Measurements from ENCODE around the gene STMP1. TPM values are rescaled to one million over a fixed set of nuclear protein-coding genes. Genes with fewer than 3 reads are reported as not detected.

STMP1 gene
- total and polyA plus RNA-seq, 2 of the 8 experiments (the other 6 are each of a cell fraction or from before 2014, with no cell fraction given) = 22.7 to 36.7 TPM

DNA sequence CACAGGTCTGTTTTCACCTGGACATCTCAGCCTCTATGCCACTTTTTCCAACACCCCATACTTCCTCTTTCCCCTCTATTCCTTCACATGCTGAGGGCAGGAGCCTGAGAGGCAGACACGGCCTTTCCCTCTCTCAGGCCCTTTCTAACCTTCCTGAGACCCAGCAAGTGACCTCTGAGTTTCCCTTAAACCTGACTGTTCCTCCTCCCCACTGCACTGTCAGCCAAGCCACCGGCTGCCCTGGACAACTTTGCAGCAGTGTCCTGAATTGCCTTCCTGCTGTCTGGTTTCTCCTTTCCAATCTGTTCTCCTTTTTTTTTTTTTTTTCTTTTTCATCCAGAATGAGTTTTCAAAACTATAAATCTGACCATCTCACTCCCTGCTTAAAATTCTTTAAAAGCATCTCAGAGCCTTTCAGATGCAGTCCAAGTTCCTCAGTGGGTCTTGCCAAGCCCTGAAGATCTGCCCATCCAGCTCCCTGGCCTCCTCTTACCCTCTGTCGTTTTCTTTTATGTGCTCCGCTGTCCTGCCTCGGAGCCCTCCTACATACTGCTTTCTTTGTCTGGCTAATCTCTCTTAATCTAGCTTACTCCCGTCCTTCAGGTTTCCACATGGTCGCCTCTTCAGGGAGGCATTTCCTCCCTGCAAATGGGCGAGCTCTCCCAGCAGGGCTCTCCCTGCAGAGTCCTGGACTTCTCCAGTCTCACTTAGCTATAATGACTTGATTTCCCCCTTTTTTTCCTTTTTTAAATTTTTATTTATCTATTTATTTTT is 35.1 kb downstream of the STMP1 start (continued):
- TF ChIP-seq, protein P1, sequence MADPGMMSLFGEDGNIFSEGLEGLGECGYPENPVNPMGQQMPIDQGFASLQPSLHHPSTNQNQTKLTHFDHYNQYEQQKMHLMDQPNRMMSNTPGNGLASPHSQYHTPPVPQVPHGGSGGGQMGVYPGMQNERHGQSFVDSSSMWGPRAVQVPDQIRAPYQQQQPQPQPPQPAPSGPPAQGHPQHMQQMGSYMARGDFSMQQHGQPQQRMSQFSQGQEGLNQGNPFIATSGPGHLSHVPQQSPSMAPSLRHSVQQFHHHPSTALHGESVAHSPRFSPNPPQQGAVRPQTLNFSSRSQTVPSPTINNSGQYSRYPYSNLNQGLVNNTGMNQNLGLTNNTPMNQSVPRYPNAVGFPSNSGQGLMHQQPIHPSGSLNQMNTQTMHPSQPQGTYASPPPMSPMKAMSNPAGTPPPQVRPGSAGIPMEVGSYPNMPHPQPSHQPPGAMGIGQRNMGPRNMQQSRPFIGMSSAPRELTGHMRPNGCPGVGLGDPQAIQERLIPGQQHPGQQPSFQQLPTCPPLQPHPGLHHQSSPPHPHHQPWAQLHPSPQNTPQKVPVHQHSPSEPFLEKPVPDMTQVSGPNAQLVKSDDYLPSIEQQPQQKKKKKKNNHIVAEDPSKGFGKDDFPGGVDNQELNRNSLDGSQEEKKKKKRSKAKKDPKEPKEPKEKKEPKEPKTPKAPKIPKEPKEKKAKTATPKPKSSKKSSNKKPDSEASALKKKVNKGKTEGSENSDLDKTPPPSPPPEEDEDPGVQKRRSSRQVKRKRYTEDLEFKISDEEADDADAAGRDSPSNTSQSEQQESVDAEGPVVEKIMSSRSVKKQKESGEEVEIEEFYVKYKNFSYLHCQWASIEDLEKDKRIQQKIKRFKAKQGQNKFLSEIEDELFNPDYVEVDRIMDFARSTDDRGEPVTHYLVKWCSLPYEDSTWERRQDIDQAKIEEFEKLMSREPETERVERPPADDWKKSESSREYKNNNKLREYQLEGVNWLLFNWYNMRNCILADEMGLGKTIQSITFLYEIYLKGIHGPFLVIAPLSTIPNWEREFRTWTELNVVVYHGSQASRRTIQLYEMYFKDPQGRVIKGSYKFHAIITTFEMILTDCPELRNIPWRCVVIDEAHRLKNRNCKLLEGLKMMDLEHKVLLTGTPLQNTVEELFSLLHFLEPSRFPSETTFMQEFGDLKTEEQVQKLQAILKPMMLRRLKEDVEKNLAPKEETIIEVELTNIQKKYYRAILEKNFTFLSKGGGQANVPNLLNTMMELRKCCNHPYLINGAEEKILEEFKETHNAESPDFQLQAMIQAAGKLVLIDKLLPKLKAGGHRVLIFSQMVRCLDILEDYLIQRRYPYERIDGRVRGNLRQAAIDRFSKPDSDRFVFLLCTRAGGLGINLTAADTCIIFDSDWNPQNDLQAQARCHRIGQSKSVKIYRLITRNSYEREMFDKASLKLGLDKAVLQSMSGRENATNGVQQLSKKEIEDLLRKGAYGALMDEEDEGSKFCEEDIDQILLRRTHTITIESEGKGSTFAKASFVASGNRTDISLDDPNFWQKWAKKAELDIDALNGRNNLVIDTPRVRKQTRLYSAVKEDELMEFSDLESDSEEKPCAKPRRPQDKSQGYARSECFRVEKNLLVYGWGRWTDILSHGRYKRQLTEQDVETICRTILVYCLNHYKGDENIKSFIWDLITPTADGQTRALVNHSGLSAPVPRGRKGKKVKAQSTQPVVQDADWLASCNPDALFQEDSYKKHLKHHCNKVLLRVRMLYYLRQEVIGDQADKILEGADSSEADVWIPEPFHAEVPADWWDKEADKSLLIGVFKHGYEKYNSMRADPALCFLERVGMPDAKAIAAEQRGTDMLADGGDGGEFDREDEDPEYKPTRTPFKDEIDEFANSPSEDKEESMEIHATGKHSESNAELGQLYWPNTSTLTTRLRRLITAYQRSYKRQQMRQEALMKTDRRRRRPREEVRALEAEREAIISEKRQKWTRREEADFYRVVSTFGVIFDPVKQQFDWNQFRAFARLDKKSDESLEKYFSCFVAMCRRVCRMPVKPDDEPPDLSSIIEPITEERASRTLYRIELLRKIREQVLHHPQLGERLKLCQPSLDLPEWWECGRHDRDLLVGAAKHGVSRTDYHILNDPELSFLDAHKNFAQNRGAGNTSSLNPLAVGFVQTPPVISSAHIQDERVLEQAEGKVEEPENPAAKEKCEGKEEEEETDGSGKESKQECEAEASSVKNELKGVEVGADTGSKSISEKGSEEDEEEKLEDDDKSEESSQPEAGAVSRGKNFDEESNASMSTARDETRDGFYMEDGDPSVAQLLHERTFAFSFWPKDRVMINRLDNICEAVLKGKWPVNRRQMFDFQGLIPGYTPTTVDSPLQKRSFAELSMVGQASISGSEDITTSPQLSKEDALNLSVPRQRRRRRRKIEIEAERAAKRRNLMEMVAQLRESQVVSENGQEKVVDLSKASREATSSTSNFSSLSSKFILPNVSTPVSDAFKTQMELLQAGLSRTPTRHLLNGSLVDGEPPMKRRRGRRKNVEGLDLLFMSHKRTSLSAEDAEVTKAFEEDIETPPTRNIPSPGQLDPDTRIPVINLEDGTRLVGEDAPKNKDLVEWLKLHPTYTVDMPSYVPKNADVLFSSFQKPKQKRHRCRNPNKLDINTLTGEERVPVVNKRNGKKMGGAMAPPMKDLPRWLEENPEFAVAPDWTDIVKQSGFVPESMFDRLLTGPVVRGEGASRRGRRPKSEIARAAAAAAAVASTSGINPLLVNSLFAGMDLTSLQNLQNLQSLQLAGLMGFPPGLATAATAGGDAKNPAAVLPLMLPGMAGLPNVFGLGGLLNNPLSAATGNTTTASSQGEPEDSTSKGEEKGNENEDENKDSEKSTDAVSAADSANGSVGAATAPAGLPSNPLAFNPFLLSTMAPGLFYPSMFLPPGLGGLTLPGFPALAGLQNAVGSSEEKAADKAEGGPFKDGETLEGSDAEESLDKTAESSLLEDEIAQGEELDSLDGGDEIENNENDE (IDR thresholded peaks at IDR 0.05; ENCODE audit: insufficient replicate concordance, low read length) = no peak
- TF ChIP-seq CHD1 (IDR thresholded peaks at IDR 0.05; ENCODE audit: low read depth, low read length) (no peak), PHF8 (conservative IDR thresholded peaks at IDR 0.05; ENCODE audit: low read depth, low read length) (no peak), RXRA (IDR thresholded peaks at IDR 0.05; ENCODE audit: insufficient read depth, low read depth, low read length) (no peak), RBBP5 (IDR thresholded peaks at IDR 0.05; ENCODE audit: borderline replicate concordance, low read depth, low read length) (no peak), EGR1 (IDR thresholded peaks at IDR 0.05; ENCODE audit: borderline replicate concordance, low read depth, low read length) (no peak)
- TF ChIP-seq, protein P2, sequence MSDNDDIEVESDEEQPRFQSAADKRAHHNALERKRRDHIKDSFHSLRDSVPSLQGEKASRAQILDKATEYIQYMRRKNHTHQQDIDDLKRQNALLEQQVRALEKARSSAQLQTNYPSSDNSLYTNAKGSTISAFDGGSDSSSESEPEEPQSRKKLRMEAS (IDR thresholded peaks at IDR 0.05) = no peak

All from H1 (cell line).